OCI-LY3 (cell line): ENCODE results near the gene IP6K1.

Experiments used
- H2AFZ ChIP-seq: fragments of 200-600, 300-600 bp; shearing (Covaris generic); 2 replicates; pipeline ENCODE4 v1.6.0; 2014; ENCODE audit warnings: antibody characterized with exemption, low read depth, low read length
- H3K27ac ChIP-seq: fragments of 200-600, 300-600 bp; sonication (generic); 2 replicates; pipeline ENCODE4 v1.5.1; 2014; ENCODE audit warnings: mild to moderate bottlenecking, low read length, moderate library complexity, mixed read lengths
- H3K27me3 ChIP-seq: fragments of 200-600, 300-600 bp; sonication (generic); 2 replicates; pipeline ENCODE4 v1.6.1; 2014; ENCODE audit warnings: low read depth, low read length, mixed read lengths
- H3K36me3 ChIP-seq: fragments of 200-600, 300-600 bp; sonication (generic); replicated peaks from 2 replicates; pipeline ENCODE3; 2014; ENCODE audit warnings: low read depth, low read length, mixed read lengths
- H3K4me1 ChIP-seq: fragments of 300-600, 200-600 bp; sonication (generic); 2 replicates; pipeline ENCODE4 v1.6.1; 2014; ENCODE audit warnings: low read length, mixed read lengths
- H3K4me2 ChIP-seq: fragments of 200-600, 300-600 bp; sonication (generic); 2 replicates; pipeline ENCODE4 v1.6.1; 2014; ENCODE audit warnings: low read length, mixed read lengths
- H3K4me3 ChIP-seq: fragments of 300-600, 200-600 bp; sonication (generic); 2 replicates; pipeline ENCODE4 v1.5.1; 2014; ENCODE audit warnings: antibody characterized with exemption, mild to moderate bottlenecking, low read length, moderate library complexity
- H3K79me2 ChIP-seq: fragments of 300-600, 200-600 bp; shearing (Covaris generic); 2 replicates; pipeline ENCODE4 v1.6.1; 2014; ENCODE audit warnings: mild to moderate bottlenecking, low read length, mixed read lengths
- H3K9ac ChIP-seq: fragments of 300-600, 200-600 bp; shearing (Covaris generic); 2 replicates; pipeline ENCODE4 v1.6.0; 2014; ENCODE audit warnings: mild to moderate bottlenecking, low read length, moderate library complexity
- H3K9me3 ChIP-seq: fragments of 200-600, 300-600 bp; shearing (Covaris generic); 2 replicates; pipeline ENCODE4 v1.6.1; 2014; ENCODE audit warnings: low read length, mixed read lengths; ENCODE audit not compliant: insufficient read depth
- H4K20me1 ChIP-seq: fragments of 200-600, 300-600 bp; sonication (generic); 2 replicates; pipeline ENCODE4 v1.6.1; 2016; ENCODE audit warnings: low read length, mixed read lengths; ENCODE audit not compliant: insufficient read depth
- EZH2phosphoT487 ChIP-seq: fragments of 200-600 bp; shearing (Covaris generic); IDR thresholded peaks from 2 replicates; pipeline ENCODE4 v1.6.1; 2018; ENCODE audit warnings: antibody characterized with exemption, mixed run types, low read depth
- TF ChIP-seq, protein P1 (sequence below): fragments of 200-600, 300-600 bp; sonication (generic); IDR thresholded peaks from 2 replicates; pipeline ENCODE4 v1.5.1; 2014; ENCODE audit warnings: antibody characterized with exemption, low read length, low read depth

IP6K1 gene

GRCh38 chr3:49734752-49735151 lies 51.6 kb downstream of the IP6K1 start:
- H3K4me1 ChIP-seq = no peaks in the 10 kb centered on the region
- peaks cover 48% of the 10 kb centered on the region for H3K36me3 ChIP-seq
- H3K9ac ChIP-seq = no peak overlapping the region
- H3K4me2 ChIP-seq = no peak overlapping the region
- no peak for TF ChIP-seq EZH2phosphoT487
- TF ChIP-seq, protein P1, sequence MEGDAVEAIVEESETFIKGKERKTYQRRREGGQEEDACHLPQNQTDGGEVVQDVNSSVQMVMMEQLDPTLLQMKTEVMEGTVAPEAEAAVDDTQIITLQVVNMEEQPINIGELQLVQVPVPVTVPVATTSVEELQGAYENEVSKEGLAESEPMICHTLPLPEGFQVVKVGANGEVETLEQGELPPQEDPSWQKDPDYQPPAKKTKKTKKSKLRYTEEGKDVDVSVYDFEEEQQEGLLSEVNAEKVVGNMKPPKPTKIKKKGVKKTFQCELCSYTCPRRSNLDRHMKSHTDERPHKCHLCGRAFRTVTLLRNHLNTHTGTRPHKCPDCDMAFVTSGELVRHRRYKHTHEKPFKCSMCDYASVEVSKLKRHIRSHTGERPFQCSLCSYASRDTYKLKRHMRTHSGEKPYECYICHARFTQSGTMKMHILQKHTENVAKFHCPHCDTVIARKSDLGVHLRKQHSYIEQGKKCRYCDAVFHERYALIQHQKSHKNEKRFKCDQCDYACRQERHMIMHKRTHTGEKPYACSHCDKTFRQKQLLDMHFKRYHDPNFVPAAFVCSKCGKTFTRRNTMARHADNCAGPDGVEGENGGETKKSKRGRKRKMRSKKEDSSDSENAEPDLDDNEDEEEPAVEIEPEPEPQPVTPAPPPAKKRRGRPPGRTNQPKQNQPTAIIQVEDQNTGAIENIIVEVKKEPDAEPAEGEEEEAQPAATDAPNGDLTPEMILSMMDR = no peak
- no peak overlapping the region for H3K4me3 ChIP-seq
- no peaks in the 10 kb centered on the region for H3K27me3 ChIP-seq
- H2AFZ ChIP-seq = no peak overlapping the region
- H3K27ac ChIP-seq = no peak overlapping the region
- no peaks in the 10 kb centered on the region for H3K79me2 ChIP-seq
- no peaks in the 10 kb centered on the region for H3K9me3 ChIP-seq
- H4K20me1 ChIP-seq = no peaks in the 10 kb centered on the region

DNA sequence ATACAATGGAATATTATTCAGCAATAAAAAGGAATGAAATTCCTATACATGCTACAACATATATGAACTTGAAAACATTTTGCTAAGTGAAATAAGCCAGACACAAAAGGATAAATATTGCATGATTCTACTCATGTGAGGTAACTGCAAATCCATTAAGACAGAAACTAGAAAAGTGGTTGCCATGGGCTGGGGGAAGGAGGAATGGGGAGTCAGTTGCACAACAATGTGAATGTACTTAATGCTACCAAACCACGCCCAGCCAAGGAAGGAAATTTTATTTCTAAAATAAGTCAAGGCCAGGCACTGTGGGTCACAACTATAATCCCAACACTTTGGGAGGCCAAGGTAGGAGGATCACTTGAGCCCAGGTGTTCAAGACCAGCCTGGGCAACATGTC lies 52.8 kb downstream of the IP6K1 start:
- no peaks in the 10 kb centered on the region for H3K9me3 ChIP-seq
- H3K27me3 ChIP-seq = no peaks in the 10 kb centered on the region
- H3K36me3 ChIP-seq = peaks cover 47% of the 10 kb centered on the region
- H3K79me2 ChIP-seq = no peaks in the 10 kb centered on the region
- no peak overlapping the region for H3K4me3 ChIP-seq
- H3K27ac ChIP-seq = no peak overlapping the region
- no peak overlapping the region for H2AFZ ChIP-seq
- no peak overlapping the region for H3K4me2 ChIP-seq
- no peak for TF ChIP-seq EZH2phosphoT487
- TF ChIP-seq, protein P1 = no peak
- no peaks in the 10 kb centered on the region for H4K20me1 ChIP-seq
- no peak overlapping the region for H3K9ac ChIP-seq
- no peaks in the 10 kb centered on the region for H3K4me1 ChIP-seq

- H3K79me2 ChIP-seq = no peaks in the 10 kb centered on the region
- no peaks in the 10 kb centered on the region for H3K27me3 ChIP-seq
- H3K9ac ChIP-seq = no peak overlapping the region
- H3K4me2 ChIP-seq = no peak overlapping the region
- no peaks in the 10 kb centered on the region for H4K20me1 ChIP-seq
- TF ChIP-seq EZH2phosphoT487 = no peak
- peaks cover 42% of the 10 kb centered on the region for H3K36me3 ChIP-seq
- no peaks in the 10 kb centered on the region for H3K9me3 ChIP-seq
- no peak overlapping the region for H3K4me3 ChIP-seq
- no peaks in the 10 kb centered on the region for H3K4me1 ChIP-seq
- H3K27ac ChIP-seq = no peak overlapping the region
- no peak overlapping the region for H2AFZ ChIP-seq
Measured at GRCh38 chr3:49732597-49732996, 53.7 kb downstream of the IP6K1 start.

DNA sequence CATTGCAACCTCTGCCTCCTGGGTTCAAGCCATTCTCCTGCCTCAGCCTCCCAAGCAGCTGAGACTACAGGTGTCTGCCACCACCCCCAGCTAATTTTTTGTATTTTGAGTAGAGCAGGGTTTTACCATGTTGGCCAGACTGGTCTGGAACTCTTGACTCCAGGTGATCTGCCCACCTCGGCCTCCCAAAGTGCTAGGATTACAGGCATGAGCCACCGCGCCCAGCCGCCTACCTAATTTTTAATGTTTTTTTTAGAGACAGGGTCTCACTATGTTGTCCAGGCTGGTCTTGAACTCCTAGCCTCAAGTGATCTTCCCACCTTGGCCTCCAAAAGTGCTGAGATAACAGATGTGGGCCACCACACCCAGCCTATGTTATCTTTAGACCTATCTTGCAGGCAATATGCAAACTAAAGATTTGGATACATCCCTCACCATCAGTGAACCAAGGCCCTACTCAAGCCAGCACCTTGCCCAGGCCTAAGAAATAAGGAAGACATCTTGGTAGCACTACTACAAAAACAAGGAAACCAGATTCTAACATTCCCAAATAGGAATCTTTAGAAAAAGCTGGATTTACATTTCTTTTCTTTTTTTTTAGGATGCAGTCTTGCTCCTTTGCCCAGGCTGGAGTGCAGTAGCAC lies 56.3 kb downstream of the IP6K1 start:
- Histone ChIP-seq H3K4me1 (peaks cover under 1% of the 10 kb centered on the region; the same call in 1 of the 2 replicates), H3K27me3 (no peaks in the 10 kb centered on the region), H3K27ac (no peak overlapping the region), H3K9me3 (no peaks in the 10 kb centered on the region), H4K20me1 (no peaks in the 10 kb centered on the region), H2AFZ (no peak overlapping the region), H3K36me3 (peaks cover 37% of the 10 kb centered on the region), H3K4me3 (no peak overlapping the region), H3K4me2 (no peak overlapping the region), H3K79me2 (no peaks in the 10 kb centered on the region), H3K9ac (no peak overlapping the region)
- TF ChIP-seq EZH2phosphoT487 = no peak
- TF ChIP-seq, protein P1 = no peak
